ENCODE data around the gene TMPRSS15. TPM values are rescaled to one million over a fixed set of nuclear protein-coding genes. Genes with fewer than 3 reads are reported as not detected.

TMPRSS15 gene
- total RNA-seq, 1 experiment from 2014 or later = not detected

DNA sequence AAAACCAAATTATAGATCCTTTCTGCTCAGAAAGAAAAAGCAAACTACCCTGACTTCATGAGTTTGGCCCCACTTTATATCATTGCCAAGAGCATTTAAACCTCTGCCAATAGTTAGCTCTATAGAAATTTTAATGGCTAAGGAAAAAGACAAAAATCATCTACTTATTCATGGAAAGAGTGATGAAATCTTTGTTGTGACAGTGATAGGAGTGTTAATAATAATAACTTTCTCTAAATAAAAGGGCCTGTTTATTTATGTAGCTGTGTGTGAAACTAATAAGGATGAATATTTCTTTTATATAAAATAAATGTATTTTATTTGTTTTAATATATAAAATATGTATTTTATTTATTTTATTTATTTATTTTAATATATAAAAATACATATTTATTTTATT is 152.5 kb downstream of the TMPRSS15 start (continued):
- TF ChIP-seq REST (IDR thresholded peaks at IDR 0.05; ENCODE audit: low read depth) (no peak), POLR2A (IDR thresholded peaks at IDR 0.05; ENCODE audit: borderline replicate concordance, extremely low read depth, insufficient read depth, insufficient read length) (no peak), EZH2 (IDR thresholded peaks at IDR 0.05) (no peak), MAX (IDR thresholded peaks at IDR 0.05) (no peak), JUND (IDR thresholded peaks at IDR 0.05) (no peak), YY1 (IDR thresholded peaks at IDR 0.05; ENCODE audit: extremely low read depth, insufficient replicate concordance, low read depth, low read length) (no peak)

DNA sequence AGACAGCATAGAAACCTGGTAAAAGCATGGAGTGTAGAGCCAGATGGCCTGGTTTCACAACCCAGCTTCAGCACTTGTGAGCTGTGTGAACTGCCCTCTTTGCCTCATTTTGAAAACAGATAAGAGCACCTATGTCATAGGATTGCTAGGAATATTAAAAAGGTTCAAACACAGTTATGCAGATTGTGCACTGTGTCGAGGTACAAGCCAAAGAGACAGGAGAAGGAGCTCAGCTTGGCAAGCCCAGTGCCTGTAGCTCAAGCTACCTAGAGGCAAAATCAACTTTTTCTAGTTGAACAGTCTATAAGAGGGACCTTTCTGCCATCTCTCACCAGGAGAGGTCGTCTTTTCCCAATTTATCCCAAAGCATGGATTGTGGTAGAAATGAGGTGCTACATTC is 153.9 kb downstream of the TMPRSS15 start:
- H3K4me1 ChIP-seq (ENCODE audit: control insufficient read depth in 1 of 2, insufficient read depth in 2 of 2, low read length in 2 of 2) = no peaks in the 10 kb centered on the region
- RAD21 ChIA-PET (ENCODE audit: low non-redundant PET in 1 of 2, low total read pairs in 2 of 2, uncharacterized antibody in 2 of 2, unreplicated experiment in 2 of 2) = no interaction called here

More for the DNA sequence above, 153.9 kb downstream of the TMPRSS15 start:
- no peaks in the 10 kb centered on the region for H3K9me2 ChIP-seq (ENCODE audit: insufficient read depth)
- H3K27ac ChIP-seq (ENCODE audit: low read depth, low read length) = no peak overlapping the region
- H3K4me3 ChIP-seq (replicated peaks in 1 of 2; ENCODE audit: low read depth in 1 of 2, low read length in 2 of 2) = no peak overlapping the region
- no peak overlapping the region for H3K9ac ChIP-seq (ENCODE audit: low read length)
- H3K4me2 ChIP-seq (ENCODE audit: low read length) = no peak overlapping the region
- no peak for TF ChIP-seq RAD21 (IDR thresholded peaks at IDR 0.05; ENCODE audit: low read depth)
- TF ChIP-seq TCF7L2 (IDR thresholded peaks at IDR 0.05; ENCODE audit: borderline replicate concordance, extremely low read depth, insufficient read depth, insufficient read length) = no peak
- TF ChIP-seq POLR2A (IDR thresholded peaks at IDR 0.05; ENCODE audit: borderline replicate concordance, extremely low read depth, insufficient read depth, insufficient read length) = no peak
- TF ChIP-seq MAX (IDR thresholded peaks at IDR 0.05) = no peak
- no peak for TF ChIP-seq REST (IDR thresholded peaks at IDR 0.05; ENCODE audit: low read depth)
- TF ChIP-seq ZNF274 (IDR thresholded peaks at IDR 0.05; ENCODE audit: low read depth, low read length) = no peak
- TF ChIP-seq CTCF (IDR thresholded peaks at IDR 0.05 in 2 of 3, conservative IDR thresholded peaks at IDR 0.05 in 1 of 3; ENCODE audit: borderline replicate concordance in 1 of 3, insufficient read depth in 1 of 3, low read depth in 2 of 3, low read length in 2 of 3) = no peak
- no peak for TF ChIP-seq CBX3 (IDR thresholded peaks at IDR 0.05; ENCODE audit: low read depth)
- no peak for TF ChIP-seq SRF (IDR thresholded peaks at IDR 0.05; ENCODE audit: low read depth)
- no peak for TF ChIP-seq EGR1 (IDR thresholded peaks at IDR 0.05; ENCODE audit: low read depth)
- no peak for TF ChIP-seq POLR2AphosphoS5 (IDR thresholded peaks at IDR 0.05; ENCODE audit: low read depth, low read length)
- no peak for TF ChIP-seq FOSL1 (IDR thresholded peaks at IDR 0.05; ENCODE audit: low read depth)
- no peak for TF ChIP-seq EZH2phosphoT487 (IDR thresholded peaks at IDR 0.05; ENCODE audit: borderline replicate concordance)
- TF ChIP-seq YY1 (IDR thresholded peaks at IDR 0.05; ENCODE audit: extremely low read depth, insufficient replicate concordance, low read depth, low read length) = no peak
- intact Hi-C loops (cut with micrococcal nuclease) = no loop called here
- no peaks in the 10 kb centered on the region for H3K27me3 ChIP-seq (ENCODE audit: insufficient read depth, low read length)
- ChIA-PET POLR2A (no interaction called here), CTCF (no interaction called here)
- H2AFZ ChIP-seq (ENCODE audit: low read depth, low read length, poor library complexity, severe bottlenecking) = no peak overlapping the region
- no peaks in the 10 kb centered on the region for H4K20me1 ChIP-seq (ENCODE audit: insufficient read depth)
- DNase-seq (ENCODE audit: low read depth, low spot score) = no peak
- no peaks in the 10 kb centered on the region for H3K79me2 ChIP-seq (ENCODE audit: insufficient read depth, low read length)
- BruUV-seq (replicated peaks) = no TSS peak
- no peak for ATAC-seq
- peaks cover 13 to 28% of the 10 kb centered on the region in 2 experiments for H3K9me3 ChIP-seq (ENCODE audit: control insufficient read depth in 1 of 2, insufficient read depth in 1 of 2, low read depth in 1 of 2, low read length in 2 of 2)
- no peaks in the 10 kb centered on the region for H3K36me3 ChIP-seq (ENCODE audit: control insufficient read depth in 1 of 2, insufficient read depth in 2 of 2, low read length in 2 of 2)

Measured in HCT116 (cell line).